HG03342 (cell line): Measurements from ENCODE around the gene KLHL13.
"Not testable (repeated sequence)": the region's sequence is repeated elsewhere in the genome, so short reads cannot be mapped to it uniquely, and the experiment has no call there.

Experiments used
- ATAC-seq: cut with Tn5 transposase; IDR thresholded peaks from one replicate; pipeline ENCODE4 v1.9.1; 2021; ENCODE audit warnings: mild to moderate bottlenecking, moderate library complexity; ENCODE audit not compliant: unreplicated experiment

KLHL13 gene

DNA sequence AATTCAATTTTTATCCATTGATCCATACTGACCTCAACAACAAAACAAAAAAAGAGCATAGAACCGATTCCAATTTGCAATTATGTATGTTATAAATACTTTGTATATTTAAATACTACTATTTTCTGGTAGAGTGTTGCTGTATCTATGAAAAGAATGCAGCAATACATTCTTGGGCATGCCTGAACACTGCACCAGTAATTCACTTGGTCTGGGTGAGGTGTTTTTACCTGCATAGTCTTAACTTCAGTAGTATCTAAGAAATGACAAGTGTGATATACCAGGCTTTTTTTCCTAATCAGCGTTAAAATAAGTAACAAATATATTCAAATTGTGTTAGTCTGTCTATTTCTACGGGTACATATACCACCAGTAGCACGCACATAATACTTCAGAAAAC, 120.2 kb downstream of the KLHL13 start:
- ATAC-seq: no peak

DNA sequence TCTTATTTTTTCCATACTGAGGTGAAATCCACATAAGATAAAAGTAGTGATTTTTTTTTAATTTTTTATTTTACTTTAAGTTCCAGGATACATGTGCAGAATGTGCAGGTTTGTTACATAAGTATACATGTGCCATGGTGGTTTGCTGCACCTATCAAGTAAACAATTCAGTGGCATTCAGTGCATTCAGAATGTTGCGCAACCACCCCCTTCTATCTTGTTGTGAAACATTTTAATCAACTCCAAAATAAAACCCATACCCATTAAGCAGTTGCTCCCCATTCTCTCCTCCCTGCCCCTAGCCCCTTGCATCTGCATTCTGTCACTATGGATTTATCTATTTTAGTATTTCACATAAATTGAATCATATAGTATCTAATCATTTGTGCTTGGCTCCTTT, 121.2 kb downstream of the KLHL13 start:
- ATAC-seq: no peak

DNA sequence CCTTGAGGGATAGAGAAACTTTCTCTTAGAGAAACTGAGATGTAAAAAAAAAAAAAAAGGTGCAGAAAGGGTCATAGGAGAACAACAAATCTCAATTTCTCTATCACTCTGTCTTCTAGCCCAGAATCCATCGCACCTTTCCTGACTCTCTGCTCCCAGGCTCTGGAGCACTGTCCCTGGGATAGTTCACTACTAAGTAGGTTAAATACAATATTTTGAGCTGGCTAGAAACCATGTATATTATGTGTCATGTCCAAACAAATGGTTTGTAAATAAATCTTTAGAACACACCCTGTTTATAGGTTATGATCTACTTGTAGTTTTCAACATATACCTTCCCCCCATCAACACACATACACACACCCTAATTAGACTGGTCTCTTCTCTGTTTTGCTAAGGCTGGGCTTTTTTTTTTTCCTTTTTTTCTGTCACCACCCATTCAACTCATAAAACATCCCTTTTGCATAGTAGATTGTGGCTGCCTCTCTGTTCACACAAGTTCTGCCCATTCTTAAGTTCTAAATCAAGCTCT, 124.4 kb downstream of the KLHL13 start:
- ATAC-seq: no peak

DNA sequence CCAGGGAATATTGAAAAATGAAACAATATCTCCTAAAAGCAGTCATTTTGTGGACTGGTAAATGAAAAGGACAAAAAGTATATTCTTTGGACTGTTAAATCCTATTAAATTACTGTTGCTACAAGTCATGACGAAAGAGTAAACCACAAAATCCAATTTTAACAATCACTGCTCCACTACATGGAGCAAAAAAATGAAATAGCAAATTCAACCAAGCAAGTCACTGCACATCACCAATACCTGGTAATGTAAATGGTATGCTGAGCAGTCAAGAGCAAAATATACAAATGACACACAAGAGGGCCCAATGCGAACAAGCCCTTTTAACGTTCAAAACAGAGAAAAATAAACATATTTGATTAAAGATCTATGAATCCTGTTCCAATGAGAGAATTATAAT, 126.2 kb downstream of the KLHL13 start:
- no peak for ATAC-seq

DNA sequence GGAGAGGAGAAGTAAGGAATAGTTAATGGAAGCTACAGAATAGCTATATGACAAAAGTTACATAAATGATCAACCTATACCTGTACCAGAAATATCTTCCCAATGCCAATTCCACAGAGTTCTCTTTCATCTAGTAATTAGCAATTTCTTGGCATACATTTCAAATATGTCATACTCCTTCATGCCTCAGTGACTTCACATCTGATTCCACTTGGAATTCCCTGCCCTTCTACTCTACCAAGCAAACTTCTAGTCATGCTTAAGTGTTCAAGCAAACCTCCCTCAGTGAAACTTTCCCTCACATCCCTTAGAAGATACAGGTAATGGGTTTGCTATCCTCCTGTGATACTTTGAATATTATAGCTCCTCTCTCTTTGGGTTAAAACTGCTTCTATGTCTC, 127.1 kb downstream of the KLHL13 start:
- no peak for ATAC-seq

DNA sequence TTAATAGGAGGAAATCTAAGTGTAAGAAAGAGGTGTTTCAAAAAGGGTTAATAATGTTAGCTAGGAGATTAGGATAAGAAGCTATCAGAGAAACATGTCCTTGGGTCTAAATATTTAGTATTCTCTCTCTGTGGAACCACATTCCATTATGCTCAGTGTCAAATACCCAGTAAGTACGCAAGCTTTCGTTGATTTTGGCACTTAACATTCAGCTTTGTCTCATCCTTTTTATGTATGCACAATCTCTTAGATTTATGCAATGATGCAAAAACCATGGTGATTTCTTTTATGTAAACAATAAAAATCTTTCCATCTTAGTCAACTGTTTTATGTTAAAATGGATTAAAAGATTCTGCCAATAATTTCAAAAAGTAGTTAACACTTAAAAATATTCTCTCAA, 129.2 kb downstream of the KLHL13 start:
- ATAC-seq: no peak

DNA sequence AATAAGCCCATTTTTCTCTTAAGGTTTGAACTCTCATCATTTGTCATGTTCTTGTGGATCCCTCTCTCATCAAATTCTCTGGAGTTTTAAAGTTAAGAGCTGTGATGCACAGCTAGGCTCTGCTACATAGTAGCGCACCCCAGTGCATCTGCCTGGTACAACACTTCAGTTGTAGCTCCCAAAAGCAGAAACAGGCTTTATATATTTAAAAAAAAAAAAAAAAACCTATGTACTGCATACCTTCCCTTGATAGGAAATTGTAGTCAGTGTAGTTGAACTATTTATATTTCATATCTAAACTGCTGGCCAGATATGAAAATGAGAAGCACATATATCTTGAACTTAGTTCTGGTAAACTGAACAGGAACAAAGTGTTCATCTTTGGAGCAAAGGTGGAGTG, 131.4 kb downstream of the KLHL13 start:
- ATAC-seq: no peak

DNA sequence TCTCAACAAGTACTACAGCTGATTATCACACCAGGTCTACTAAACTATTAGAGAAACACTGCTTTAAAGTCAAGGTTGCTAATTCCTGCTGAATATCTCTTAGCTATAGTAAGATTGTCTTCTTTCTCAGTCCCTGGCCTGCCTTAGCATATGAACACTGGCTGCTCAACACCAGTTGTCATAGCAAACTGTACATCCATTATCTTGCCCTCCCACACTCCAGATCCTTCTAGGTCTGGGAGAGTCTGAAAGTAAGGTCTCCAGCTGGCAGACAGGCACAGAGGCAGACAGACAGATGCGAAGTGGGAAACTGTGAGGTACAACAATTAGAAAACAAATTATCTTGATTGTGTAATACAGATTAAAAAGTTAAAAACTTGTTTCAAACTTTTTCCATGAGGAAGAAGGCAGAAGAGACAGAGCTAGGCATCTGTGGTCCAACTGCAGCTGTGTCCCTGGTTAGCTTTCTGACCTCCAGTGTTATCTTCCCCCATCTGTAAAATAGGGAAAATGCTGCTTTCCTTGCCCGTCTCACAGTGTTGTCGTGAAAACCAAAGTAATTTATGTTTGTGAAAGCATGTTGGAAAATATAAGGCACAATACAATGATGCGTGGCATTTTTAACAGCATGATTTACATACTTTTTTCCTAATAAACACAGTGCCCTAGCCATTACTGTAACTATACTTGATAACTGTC, 133.8 kb downstream of the KLHL13 start:
- ATAC-seq: no peak

DNA sequence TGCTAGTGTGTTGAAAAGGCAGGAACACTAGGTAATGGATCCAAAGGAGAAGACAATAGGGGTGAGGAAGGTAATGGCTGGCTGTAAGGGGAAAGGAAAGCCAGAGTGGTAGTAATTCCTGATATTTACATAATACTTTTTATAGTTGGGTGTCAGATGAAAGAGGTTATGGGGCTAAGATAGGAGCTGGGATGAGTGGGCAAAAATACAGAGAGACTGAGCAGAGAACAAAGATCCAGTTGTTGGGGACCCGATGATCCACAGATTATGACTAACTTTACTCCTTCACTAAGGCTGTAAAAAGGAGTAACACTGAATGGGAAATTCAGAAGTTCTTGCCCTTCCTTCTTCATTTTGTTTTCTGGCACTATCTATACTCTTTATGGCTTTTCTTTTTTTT, 138.2 kb downstream of the KLHL13 start:
- no peak for ATAC-seq

DNA sequence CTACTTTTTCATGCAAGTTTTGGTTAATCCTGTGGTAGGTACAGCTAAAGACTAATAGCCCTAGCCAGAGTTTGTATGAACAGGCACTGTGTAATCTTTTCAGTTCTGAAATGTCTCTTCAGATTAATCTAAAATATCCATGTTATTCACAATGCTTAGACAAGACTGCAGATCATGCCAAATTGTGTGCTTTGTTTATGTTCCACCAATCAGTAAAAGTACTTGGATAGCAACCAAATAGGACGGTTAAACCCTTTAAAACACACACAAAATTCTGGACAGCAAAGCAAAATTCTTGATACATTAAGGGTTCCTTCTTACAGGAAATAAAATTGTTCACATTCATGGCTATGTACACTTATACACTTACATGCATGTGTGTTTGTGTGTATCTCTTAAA, 139.1 kb downstream of the KLHL13 start:
- ATAC-seq: no peak

DNA sequence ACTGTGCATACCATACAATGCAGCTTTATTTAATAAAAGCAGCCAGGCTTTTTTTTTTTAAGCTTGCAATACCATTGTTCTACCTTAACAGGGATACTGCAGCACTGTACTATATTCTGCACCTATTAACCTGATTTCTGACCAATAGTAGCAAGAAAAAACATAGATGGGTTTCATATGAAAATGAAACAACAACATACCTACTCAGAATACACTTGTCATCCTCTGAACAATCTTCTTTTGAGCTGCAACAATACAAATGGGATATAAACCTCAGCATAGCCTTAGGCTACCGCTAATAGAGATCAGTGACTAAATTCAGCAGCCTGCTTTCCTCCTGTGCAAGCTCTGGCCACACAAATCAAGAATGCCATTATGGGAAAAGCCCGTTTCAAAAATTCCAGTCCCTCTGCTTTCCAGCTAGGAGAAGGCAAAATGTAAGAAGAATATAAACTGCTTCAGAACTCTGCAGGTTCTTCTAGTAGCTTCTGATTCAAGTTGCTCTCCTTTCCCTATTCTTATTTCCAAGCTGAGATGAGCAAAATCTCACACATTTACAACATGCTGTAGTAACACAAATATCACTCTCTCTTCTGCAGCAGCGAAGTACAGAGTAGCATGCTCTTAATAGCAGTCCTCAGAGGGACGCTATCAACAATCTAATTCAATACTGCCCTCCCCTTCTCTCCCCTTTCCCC, 143.4 kb downstream of the KLHL13 start:
- ATAC-seq: peak; percentile 47

DNA sequence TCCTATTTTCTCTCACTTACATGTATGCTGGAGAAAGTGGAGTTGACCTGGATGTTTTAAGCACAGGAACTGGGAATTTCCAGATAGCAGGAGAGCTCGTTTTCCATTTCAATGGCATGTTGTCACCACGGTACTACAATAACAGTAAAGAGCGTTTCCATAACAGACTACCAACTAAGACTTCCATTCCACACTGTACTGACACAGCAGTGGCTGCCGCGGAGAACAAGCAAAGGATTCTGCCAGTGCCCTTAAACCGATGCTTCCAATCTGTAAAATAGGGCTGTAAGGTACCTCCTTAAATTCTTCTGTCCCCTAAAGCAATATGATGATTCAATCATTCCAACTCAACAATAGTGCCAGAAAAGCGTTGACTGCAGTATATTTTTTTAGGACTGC, 143.9 kb downstream of the KLHL13 start:
- ATAC-seq: no peak

DNA sequence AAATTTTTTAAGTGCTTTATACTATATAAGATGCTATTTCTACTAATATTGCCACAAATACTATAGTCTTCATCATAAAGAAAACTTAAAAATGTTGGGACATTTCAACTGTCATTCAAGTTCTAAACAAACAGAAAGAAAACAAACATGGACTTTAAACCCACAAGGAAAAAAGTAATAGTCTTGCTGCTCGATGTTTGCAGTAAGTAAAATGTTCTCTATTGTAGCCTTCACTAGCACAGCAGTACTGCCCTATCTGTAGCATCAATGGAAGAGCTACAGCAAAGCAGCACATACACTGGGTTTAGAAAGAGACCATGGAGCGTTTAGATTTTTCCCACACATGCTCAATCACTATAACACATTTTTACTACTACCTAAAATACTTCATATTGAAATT, 146.8 kb downstream of the KLHL13 start:
- no peak for ATAC-seq

DNA sequence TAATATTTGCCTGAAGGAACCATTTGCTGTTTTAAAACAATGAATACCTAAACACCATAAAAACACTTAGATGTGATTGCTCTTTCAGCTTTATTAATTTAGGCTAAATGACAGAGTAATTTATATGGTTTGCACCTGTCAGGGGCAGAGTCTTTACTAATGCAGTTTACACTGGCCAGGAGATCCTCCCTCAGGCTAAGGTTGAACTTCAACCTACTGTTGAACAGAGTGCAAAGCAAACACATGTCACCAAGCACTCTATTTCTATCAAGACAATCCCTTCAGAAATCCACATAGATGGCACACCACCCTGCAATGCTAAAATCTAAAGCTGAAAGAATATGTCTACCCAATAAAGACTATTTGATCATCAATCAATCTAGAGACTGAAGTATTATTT, 147.3 kb downstream of the KLHL13 start:
- no peak for ATAC-seq

DNA sequence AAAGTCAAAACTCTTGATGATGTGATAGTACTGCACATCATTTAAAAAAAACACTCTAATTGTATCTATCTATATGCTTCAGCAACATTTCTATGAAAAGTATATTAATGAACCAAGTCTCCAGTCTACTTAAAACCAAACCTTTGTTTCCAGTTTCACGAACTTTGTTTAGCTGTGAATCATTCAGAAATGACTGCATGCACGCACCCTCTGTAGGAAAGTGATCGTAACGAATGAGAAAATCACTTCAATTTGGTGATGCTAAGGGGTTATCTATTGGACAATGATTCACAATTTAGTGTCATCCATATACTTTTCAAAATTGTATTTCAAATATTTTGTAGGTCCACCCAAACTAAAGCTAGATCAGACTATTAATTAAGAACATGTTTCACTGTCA, 157.6 kb downstream of the KLHL13 start:
- no peak for ATAC-seq

DNA sequence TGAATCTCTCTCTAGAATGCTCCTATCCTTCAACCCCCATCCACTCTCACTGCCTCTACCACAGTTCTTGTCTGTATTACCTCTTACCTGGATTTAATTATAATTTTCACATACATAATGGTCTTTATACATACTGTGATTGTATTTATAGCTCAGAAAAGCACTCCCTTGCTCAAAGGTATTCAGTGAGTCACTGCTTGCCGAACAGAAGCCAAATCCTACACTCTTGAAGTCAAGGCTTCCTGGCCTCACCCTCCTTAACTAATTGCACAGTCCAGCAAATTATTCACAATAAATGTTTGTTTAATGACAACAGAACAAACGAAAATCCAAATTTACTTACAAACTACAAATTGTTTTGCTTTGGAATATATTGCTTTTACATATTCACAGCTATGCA, 159.5 kb downstream of the KLHL13 start:
- ATAC-seq: no peak

DNA sequence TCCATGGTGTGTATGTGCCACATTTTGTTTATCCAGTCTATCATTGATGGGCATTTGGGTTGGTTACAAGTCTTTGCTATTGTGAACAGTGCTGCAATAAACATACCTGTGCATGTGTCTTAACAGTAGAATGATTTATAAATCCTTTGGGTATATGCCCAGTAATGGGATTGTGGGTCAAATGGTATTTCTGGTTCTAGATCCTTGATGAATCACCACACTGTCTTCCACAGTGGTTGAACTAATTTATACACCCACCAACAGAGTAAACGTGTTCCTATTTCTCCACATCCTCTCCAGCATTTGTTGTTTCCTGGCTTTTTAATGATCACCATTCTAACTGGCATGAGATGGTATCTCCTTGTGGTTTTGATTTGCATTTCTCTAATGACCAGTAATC, 177.3 kb downstream of the KLHL13 start:
- not testable (repeated sequence) for ATAC-seq

DNA sequence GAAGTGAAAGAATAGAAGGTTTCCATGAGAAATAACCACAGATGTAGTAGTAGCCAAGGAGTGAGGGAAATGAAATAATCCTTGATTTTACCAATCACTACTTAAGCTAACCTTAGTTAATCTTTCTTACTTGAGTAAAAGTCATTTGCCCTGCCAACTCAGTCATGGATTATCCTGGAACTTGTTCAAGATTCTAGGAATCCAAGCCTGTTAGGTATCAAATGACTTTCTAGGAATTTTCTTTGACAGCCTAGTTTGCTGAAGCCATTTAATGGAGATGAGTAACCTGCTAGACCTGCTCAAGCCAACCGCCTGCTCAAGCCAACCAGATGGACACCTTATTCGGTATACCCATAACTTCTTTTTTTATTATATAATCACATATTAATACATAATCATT, 180.5 kb downstream of the KLHL13 start:
- no peak for ATAC-seq

DNA sequence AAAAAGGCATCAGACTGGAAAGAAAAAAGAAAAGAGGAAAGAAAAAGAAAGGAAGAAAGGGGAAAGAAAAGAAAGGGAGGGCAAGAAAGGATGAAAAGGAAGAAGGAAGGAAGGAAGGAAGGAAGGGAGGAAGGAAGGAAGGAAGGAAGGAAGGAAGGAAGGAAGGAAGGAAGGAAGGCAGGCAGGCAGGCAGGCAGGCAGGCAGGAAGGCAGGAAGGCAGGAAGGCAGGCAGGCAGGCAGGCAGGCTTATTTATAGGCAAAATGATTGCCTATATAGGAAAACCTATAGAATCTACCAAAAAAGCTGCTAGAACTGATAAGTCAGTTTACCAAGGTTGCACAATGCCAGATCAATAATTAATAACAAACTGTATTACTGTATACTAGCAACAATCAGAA, 186.5 kb downstream of the KLHL13 start:
- ATAC-seq: not testable (repeated sequence)

DNA sequence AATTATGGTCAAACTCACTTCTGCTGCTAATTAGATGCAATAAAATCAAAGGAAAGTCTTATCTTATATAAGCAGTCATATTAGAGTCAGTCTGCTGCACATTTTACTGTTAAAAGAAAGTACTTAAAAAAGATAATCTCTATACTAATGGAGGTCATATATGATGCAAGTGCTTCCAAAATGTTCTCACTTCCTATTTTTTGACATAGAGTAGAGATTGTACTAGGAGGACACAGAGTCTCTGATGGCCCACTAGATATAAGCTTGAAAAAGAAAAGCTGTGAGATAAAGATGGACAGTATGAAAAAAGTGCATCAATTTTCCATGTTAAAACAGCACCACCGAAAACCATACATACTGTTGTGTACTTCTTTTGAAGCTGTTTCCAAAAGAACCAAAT, 196.9 kb downstream of the KLHL13 start:
- no peak for ATAC-seq

DNA sequence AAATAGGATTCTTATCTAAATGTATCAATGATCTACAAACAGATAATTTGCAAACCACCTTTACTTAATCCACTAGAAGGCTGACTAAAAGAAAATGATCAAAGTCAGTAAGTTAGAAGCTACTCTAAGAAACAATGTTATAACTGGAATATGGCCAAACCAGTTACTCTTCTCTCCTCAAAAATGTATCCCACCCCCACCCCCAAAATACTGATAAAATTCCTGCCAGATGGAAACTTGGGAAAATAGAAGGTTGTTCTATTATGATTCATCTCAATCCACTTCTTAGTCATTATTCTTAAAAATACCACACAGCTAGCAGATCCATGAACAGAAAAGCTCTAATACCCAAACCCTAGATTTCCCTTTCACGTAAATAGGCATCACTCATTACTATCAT, 206.4 kb downstream of the KLHL13 start:
- no peak for ATAC-seq

DNA sequence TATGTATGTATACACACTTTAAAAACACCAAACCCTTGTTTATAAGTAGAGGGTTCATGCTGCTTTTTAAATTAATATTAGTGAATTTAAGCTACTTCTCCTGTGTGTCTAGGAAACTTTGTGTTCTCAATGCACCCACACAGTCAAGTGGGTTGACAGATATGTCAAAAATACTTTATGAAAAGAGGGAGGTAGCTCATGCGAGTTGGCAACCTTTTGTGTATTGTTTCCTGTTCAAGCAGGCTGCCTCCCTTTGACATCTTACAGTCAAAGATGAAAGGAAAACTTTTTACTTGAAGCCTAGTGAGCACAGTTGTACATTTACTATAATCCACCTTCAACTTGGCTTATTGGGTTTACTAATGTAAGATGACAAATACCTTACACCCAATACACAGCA, 218.4 kb downstream of the KLHL13 start:
- no peak for ATAC-seq

DNA sequence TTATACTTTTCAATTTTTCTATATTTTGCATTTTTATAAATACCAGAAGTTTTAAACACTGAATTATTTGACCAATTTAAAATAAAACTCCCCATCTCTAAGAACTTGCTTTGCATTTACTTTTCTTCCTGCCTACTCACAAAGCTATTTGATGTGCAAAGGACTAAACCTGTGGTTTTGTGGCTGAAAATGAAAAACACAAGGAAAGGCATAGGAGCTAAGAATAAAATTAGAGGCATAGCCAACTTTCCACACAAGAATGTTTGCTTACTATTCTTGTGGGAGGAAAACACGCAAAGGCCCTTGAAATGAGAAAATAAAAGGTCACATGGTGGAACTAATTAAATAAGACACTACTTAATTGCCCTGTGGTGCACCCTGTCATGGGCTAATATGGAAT, 221.2 kb downstream of the KLHL13 start:
- no peak for ATAC-seq
